Measurements from ENCODE around the gene CALY. TPM values are rescaled to one million over a fixed set of nuclear protein-coding genes. Genes with fewer than 3 reads are reported as not detected.
A peak's percentile ranks its signal among the peaks of the same experiment; 100 is the strongest.
"Not testable (repeated sequence)": the region's sequence is repeated elsewhere in the genome, so short reads cannot be mapped to it uniquely, and the experiment has no call there.

The CALY gene
- not detected in 2 replicates for total RNA-seq (2014; rRNA removed; shearing (Covaris generic); ENCODE audit: low replicate concordance)

- peak; percentile 49 for DNase-seq
- H3K4me3 ChIP-seq = no peak within 1 kb of the TSS
- H3K9me3 ChIP-seq = no peaks in the 10 kb centered on the region
- no peaks in the 10 kb centered on the region for H3K36me3 ChIP-seq
- H3K27me3 ChIP-seq = peaks cover 42% of the 10 kb centered on the region
Measured at GRCh38 chr10:133336577-133337369, at the start of gene CALY. Gene CALY (minus strand): TSS chr10:133336896. CDS start chr10:133328989, 7,907 bp downstream.

GRCh38 chr10:133385214-133385613 lies 48.5 kb upstream of the CALY start:
- no peak for DNase-seq
- Histone ChIP-seq H3K27me3 (no peaks in the 10 kb centered on the region), H3K36me3 (no peaks in the 10 kb centered on the region), H3K9me3 (no peaks in the 10 kb centered on the region), H3K4me3 (no peak overlapping the region)

- no peak for DNase-seq
- H3K9me3 ChIP-seq = no peaks in the 10 kb centered on the region
- no peaks in the 10 kb centered on the region for H3K36me3 ChIP-seq
- no peaks in the 10 kb centered on the region for H3K27me3 ChIP-seq
- H3K4me3 ChIP-seq = no peak overlapping the region
Measured at GRCh38 chr10:133384071-133384470, 47.4 kb upstream of the CALY start.

- no peak for DNase-seq
- Histone ChIP-seq H3K9me3 (no peaks in the 10 kb centered on the region), H3K27me3 (no peaks in the 10 kb centered on the region), H3K36me3 (no peaks in the 10 kb centered on the region), H3K4me3 (no peak overlapping the region)
Measured at GRCh38 chr10:133383551-133383950, 46.9 kb upstream of the CALY start.

GRCh38 chr10:133381036-133381435 lies 44.3 kb upstream of the CALY start:
- Histone ChIP-seq H3K9me3 (no peaks in the 10 kb centered on the region), H3K27me3 (no peaks in the 10 kb centered on the region), H3K36me3 (no peaks in the 10 kb centered on the region), H3K4me3 (no peak overlapping the region)
- DNase-seq = no peak

- Histone ChIP-seq H3K36me3 (no peaks in the 10 kb centered on the region), H3K9me3 (no peaks in the 10 kb centered on the region), H3K4me3 (no peak overlapping the region), H3K27me3 (no peaks in the 10 kb centered on the region)
- DNase-seq = no peak
Measured at GRCh38 chr10:133379801-133380666, 43.3 kb upstream of the CALY start.

- Histone ChIP-seq H3K9me3 (no peaks in the 10 kb centered on the region), H3K4me3 (peak within 1 kb of the TSS; percentile 60), H3K27me3 (no peaks in the 10 kb centered on the region), H3K36me3 (no peaks in the 10 kb centered on the region)
- DNase-seq = no peak
Measured at GRCh38 chr10:133379152-133379800, 42.6 kb upstream of the CALY start, which contains the start of gene PAOX. Gene PAOX (plus strand): TSS chr10:133379262. CDS start chr10:133379317, 55 bp downstream.

- peak overlapping the region; percentile 60 for H3K4me3 ChIP-seq
- no peaks in the 10 kb centered on the region for H3K36me3 ChIP-seq
- H3K9me3 ChIP-seq = no peaks in the 10 kb centered on the region
- H3K27me3 ChIP-seq = no peaks in the 10 kb centered on the region
- peak; percentile 51 for DNase-seq
Measured at GRCh38 chr10:133378251-133379096, 41.8 kb upstream of the CALY start.

- Histone ChIP-seq H3K9me3 (no peaks in the 10 kb centered on the region), H3K4me3 (peak overlapping the region; percentile 60), H3K36me3 (no peaks in the 10 kb centered on the region), H3K27me3 (no peaks in the 10 kb centered on the region)
- no peak for DNase-seq
Measured at GRCh38 chr10:133377818-133378250, 41.1 kb upstream of the CALY start.

- no peaks in the 10 kb centered on the region for H3K27me3 ChIP-seq
- no peaks in the 10 kb centered on the region for H3K36me3 ChIP-seq
- H3K4me3 ChIP-seq = no peak overlapping the region
- no peaks in the 10 kb centered on the region for H3K9me3 ChIP-seq
- DNase-seq = no peak
Measured at GRCh38 chr10:133377025-133377817, 40.5 kb upstream of the CALY start.

GRCh38 chr10:133376183-133376582 lies 39.5 kb upstream of the CALY start:
- not testable (repeated sequence) for H3K4me3 ChIP-seq, H3K9me3 ChIP-seq, H3K27me3 ChIP-seq, H3K36me3 ChIP-seq, DNase-seq

GRCh38 chr10:133375357-133376115 lies 38.8 kb upstream of the CALY start:
- H3K9me3 ChIP-seq = no peaks in the 10 kb centered on the region
- no peaks in the 10 kb centered on the region for H3K27me3 ChIP-seq

GRCh38 chr10:133373174-133374090 lies 36.7 kb upstream of the CALY start, which contains the start of gene ECHS1:
Gene ECHS1 (minus strand): TSS chr10:133373354. CDS start chr10:133373333, 21 bp downstream.
- peaks cover 25% of the 10 kb centered on the region for H3K36me3 ChIP-seq
- DNase-seq = peak; percentile 95
- H3K27me3 ChIP-seq = no peaks in the 10 kb centered on the region
- H3K4me3 ChIP-seq = peak within 1 kb of the TSS; percentile 76
- no peaks in the 10 kb centered on the region for H3K9me3 ChIP-seq

More at GRCh38 chr10:133375357-133376115, 38.8 kb upstream of the CALY start:
- Histone ChIP-seq H3K4me3 (no peak overlapping the region), H3K36me3 (peaks cover 8% of the 10 kb centered on the region)
- no peak for DNase-seq

GRCh38 chr10:133372507-133372906 lies 35.8 kb upstream of the CALY start:
- Histone ChIP-seq H3K4me3 (peak overlapping the region; percentile 38), H3K36me3 (peaks cover 28% of the 10 kb centered on the region), H3K9me3 (no peaks in the 10 kb centered on the region), H3K27me3 (no peaks in the 10 kb centered on the region)
- DNase-seq = peak; percentile 33

Data from MG63 (cell line).